Progenitor cell of endocrine pancreas (in vitro differentiated cells): ENCODE measurements around the gene PAQR3. TPM values are rescaled to one million over a fixed set of nuclear protein-coding genes. Genes with fewer than 3 reads are reported as not detected.

Experiments
- DNase-seq: peaks from one replicate; pipeline ENCODE4 v3.0.0; 2021; ENCODE audit warnings: low spot score; ENCODE audit not compliant: unreplicated experiment
- H3K27ac Mint-ChIP-seq: 2 replicates; pipeline ENCODE4 v1.8.0; 2021; ENCODE audit warnings: mild to moderate bottlenecking, moderate library complexity, mixed read lengths
- H3K27me3 Mint-ChIP-seq: 2 replicates; pipeline ENCODE4 v1.8.0; 2021; ENCODE audit warnings: mixed read lengths
- H3K36me3 Mint-ChIP-seq: 2 replicates; pipeline ENCODE4 v1.8.0; 2022; ENCODE audit warnings: mixed read lengths; ENCODE audit not compliant: insufficient read depth
- H3K4me1 Mint-ChIP-seq: 2 replicates; pipeline ENCODE4 v1.8.0; 2021; ENCODE audit warnings: low read depth, mixed read lengths
- H3K4me3 Mint-ChIP-seq: 2 replicates; pipeline ENCODE4 v1.8.0; 2021; ENCODE audit warnings: low read depth, mild to moderate bottlenecking, moderate library complexity, mixed read lengths
- H3K9me3 Mint-ChIP-seq: 2 replicates; pipeline ENCODE4 v1.8.0; 2021; ENCODE audit warnings: low read depth, mixed read lengths
- CTCF ChIP-seq: fragments of 200-600 bp; sonication (generic); IDR thresholded peaks from one replicate; pipeline ENCODE4 v1.5.0; 2021; ENCODE audit warnings: antibody characterized with exemption, mild to moderate bottlenecking; ENCODE audit not compliant: unreplicated experiment
- total RNA-seq: library from RNA; stranded (reverse); gene quantifications from 2 replicates; pipeline ENCODE4 v1.2.1, GENCODE V29; 2021

The PAQR3 gene
- total RNA-seq, 1 donor from 2014 or later: 16.2 TPM

- Mint-ChIP-seq H3K4me1 (peaks cover 11% of the 10 kb centered on the region), H3K4me3 (no peak overlapping the region), H3K9me3 (no peaks in the 10 kb centered on the region), H3K36me3 (no peaks in the 10 kb centered on the region), H3K27me3 (peaks cover 25% of the 10 kb centered on the region), H3K27ac (no peak overlapping the region)
- TF ChIP-seq CTCF: no peak
- DNase-seq: no peak
These were observed 1.5 kb upstream of the PAQR3 start for GRCh38 chr4:78940752-78941151.

- peak overlapping the region; percentile 8 for H3K27ac Mint-ChIP-seq
These were observed 400 bp upstream of the PAQR3 start for GRCh38 chr4:78939667-78940008.

GRCh38 chr4:78938474-78938867, 767 bp downstream of the PAQR3 start:
- H3K4me3 Mint-ChIP-seq: peak overlapping the region; percentile 90
- no peak for TF ChIP-seq CTCF
- H3K27ac Mint-ChIP-seq: peak overlapping the region; percentile 89
- DNase-seq: no peak
- peaks cover 22% of the 10 kb centered on the region for H3K4me1 Mint-ChIP-seq
- H3K9me3 Mint-ChIP-seq: no peaks in the 10 kb centered on the region
- peaks cover 19% of the 10 kb centered on the region for H3K27me3 Mint-ChIP-seq
- no peaks in the 10 kb centered on the region for H3K36me3 Mint-ChIP-seq

More at GRCh38 chr4:78939667-78940008, 400 bp upstream of the PAQR3 start:
- no peak for DNase-seq
- no peak for TF ChIP-seq CTCF
- H3K4me3 Mint-ChIP-seq: peak overlapping the region; percentile 77
- no peaks in the 10 kb centered on the region for H3K9me3 Mint-ChIP-seq
- H3K27me3 Mint-ChIP-seq: peaks cover 25% of the 10 kb centered on the region
- no peaks in the 10 kb centered on the region for H3K36me3 Mint-ChIP-seq
- H3K4me1 Mint-ChIP-seq: peaks cover 18% of the 10 kb centered on the region

GRCh38 chr4:78937837-78938236, 1.4 kb downstream of the PAQR3 start:
- H3K27ac Mint-ChIP-seq: no peak overlapping the region
- H3K4me3 Mint-ChIP-seq: peak overlapping the region; percentile 28

GRCh38 chr4:78936989-78937388, 2.2 kb downstream of the PAQR3 start:
- no peak for DNase-seq
- Mint-ChIP-seq H3K4me3 (no peak overlapping the region), H3K27me3 (peaks cover 12% of the 10 kb centered on the region), H3K9me3 (no peaks in the 10 kb centered on the region), H3K27ac (no peak overlapping the region), H3K4me1 (peaks cover 27% of the 10 kb centered on the region), H3K36me3 (no peaks in the 10 kb centered on the region)
- TF ChIP-seq CTCF: no peak

More at GRCh38 chr4:78937837-78938236, 1.4 kb downstream of the PAQR3 start:
- Mint-ChIP-seq H3K36me3 (no peaks in the 10 kb centered on the region), H3K9me3 (no peaks in the 10 kb centered on the region), H3K27me3 (peaks cover 16% of the 10 kb centered on the region), H3K4me1 (peaks cover 26% of the 10 kb centered on the region)
- DNase-seq: no peak
- TF ChIP-seq CTCF: no peak
